Mammary epithelial cell (primary cell): ENCODE measurements around the gene URB1.

Experiments used
- CTCF ChIP-seq, 2 donors: IDR thresholded peaks in 1 of 2; conservative IDR thresholded peaks in 1 of 2; 2 replicates each; pipeline ENCODE4 v1.5.1; 2011 to 2012; ENCODE audit warnings: inconsistent platforms in 2 of 2, low read length in 2 of 2, mild to moderate bottlenecking in 2 of 2, control low read depth in 1 of 2, low read depth in 1 of 2; ENCODE audit not compliant: insufficient read depth in 1 of 2; ENCODE audit errors: extremely low read depth in 1 of 2
- EZH2 ChIP-seq: IDR thresholded peaks from 2 replicates; pipeline ENCODE4 v1.6.1; 2012; ENCODE audit warnings: low read length, inconsistent platforms, borderline replicate concordance

GRCh38 chr21:32347977-32348376 is 44.8 kb downstream of the URB1 start:
- no peak for TF ChIP-seq CTCF (conservative IDR thresholded peaks at IDR 0.05 in 1 of 2, IDR thresholded peaks at IDR 0.05 in 1 of 2; ENCODE audit: extremely low read depth in 1 of 2, insufficient read depth in 1 of 2, low read depth in 1 of 2, low read length in 2 of 2)
- no peak for TF ChIP-seq EZH2
